IMR-90 (cell line): ENCODE results near the gene SPTLC2.

Experiments used
- CEBPB ChIP-seq: IDR thresholded peaks from 2 replicates; pipeline ENCODE4 v1.6.1; 2012; ENCODE audit warnings: low read depth, low read length, improper control_type of control experiment
- ELK1 ChIP-seq: fragments of 150-350 bp; IDR thresholded peaks from 2 replicates; pipeline ENCODE4 v1.6.1; 2016; ENCODE audit warnings: low read depth, mild to moderate bottlenecking, low read length, moderate library complexity, borderline replicate concordance
- FOS ChIP-seq: fragments of 150-350 bp; IDR thresholded peaks from 2 replicates; pipeline ENCODE4 v1.6.1; 2016; ENCODE audit warnings: low read depth, low read length
- POLR2A ChIP-seq: IDR thresholded peaks from 2 replicates; pipeline ENCODE4 v1.6.1; 2012; ENCODE audit warnings: mild to moderate bottlenecking, low read depth, low read length
- RAD21 ChIP-seq: IDR thresholded peaks from 2 replicates; pipeline ENCODE4 v1.6.1; 2012; ENCODE audit warnings: low read length, improper control_type of control experiment
- RCOR1 ChIP-seq: IDR thresholded peaks from 2 replicates; pipeline ENCODE4 v1.6.1; 2012; ENCODE audit warnings: mild to moderate bottlenecking, low read length, improper control_type of control experiment; ENCODE audit not compliant: insufficient replicate concordance
- RFX5 ChIP-seq: IDR thresholded peaks from 2 replicates; pipeline ENCODE4 v1.8.0; 2012; ENCODE audit warnings: low read depth, mild to moderate bottlenecking, low read length, moderate library complexity
- TF ChIP-seq, protein P1 (sequence below): conservative IDR thresholded peaks from 2 replicates; pipeline ENCODE4 v1.5.1; 2012; ENCODE audit warnings: mild to moderate bottlenecking, low read depth, low read length, improper control_type of control experiment
- TF ChIP-seq, protein P2 (sequence below): fragments of 150-350 bp; IDR thresholded peaks from 2 replicates; pipeline ENCODE4 v1.6.1; 2017; ENCODE audit warnings: mild to moderate bottlenecking, antibody characterized with exemption, low read length, low read depth

DNA sequence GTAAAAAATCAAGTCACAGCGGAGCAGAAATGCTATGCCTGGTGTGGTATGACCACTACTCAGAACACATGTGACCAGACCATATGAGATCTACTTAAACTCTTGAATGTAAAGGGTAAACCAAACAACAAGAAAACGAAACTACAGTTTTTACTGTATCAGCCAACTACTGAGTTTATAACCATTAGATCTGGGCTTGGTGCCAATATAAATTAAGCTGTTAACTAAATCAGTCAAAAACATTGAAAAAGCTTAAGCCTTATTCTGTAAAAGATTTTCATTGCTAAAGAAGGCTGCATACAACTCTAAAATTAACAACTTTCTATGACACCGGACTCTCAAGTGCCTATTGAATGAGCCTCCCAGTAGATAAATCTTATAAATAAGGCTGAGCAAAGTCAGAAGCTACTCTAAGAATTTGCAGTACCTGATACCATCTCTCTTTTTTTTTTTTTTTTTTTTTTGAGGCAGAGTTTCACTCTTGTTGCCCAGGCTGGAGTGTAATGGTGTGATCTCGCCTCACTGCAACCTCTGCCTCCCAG is 35.4 kb downstream of the SPTLC2 start:
- TF ChIP-seq, protein P1, sequence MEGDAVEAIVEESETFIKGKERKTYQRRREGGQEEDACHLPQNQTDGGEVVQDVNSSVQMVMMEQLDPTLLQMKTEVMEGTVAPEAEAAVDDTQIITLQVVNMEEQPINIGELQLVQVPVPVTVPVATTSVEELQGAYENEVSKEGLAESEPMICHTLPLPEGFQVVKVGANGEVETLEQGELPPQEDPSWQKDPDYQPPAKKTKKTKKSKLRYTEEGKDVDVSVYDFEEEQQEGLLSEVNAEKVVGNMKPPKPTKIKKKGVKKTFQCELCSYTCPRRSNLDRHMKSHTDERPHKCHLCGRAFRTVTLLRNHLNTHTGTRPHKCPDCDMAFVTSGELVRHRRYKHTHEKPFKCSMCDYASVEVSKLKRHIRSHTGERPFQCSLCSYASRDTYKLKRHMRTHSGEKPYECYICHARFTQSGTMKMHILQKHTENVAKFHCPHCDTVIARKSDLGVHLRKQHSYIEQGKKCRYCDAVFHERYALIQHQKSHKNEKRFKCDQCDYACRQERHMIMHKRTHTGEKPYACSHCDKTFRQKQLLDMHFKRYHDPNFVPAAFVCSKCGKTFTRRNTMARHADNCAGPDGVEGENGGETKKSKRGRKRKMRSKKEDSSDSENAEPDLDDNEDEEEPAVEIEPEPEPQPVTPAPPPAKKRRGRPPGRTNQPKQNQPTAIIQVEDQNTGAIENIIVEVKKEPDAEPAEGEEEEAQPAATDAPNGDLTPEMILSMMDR: no peak
- TF ChIP-seq RAD21 (no peak), RFX5 (no peak), RCOR1 (no peak), ELK1 (no peak), POLR2A (no peak), FOS (no peak), CEBPB (no peak)
- TF ChIP-seq, protein P2, sequence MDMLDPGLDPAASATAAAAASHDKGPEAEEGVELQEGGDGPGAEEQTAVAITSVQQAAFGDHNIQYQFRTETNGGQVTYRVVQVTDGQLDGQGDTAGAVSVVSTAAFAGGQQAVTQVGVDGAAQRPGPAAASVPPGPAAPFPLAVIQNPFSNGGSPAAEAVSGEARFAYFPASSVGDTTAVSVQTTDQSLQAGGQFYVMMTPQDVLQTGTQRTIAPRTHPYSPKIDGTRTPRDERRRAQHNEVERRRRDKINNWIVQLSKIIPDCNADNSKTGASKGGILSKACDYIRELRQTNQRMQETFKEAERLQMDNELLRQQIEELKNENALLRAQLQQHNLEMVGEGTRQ: no peak
